ENCODE data around the gene RAB15. TPM values are rescaled to one million over a fixed set of nuclear protein-coding genes. Genes with fewer than 3 reads are reported as not detected.

RAB15 gene
- 1 to 10 TPM; 4.8 to 5.3 TPM for total RNA-seq

DNA sequence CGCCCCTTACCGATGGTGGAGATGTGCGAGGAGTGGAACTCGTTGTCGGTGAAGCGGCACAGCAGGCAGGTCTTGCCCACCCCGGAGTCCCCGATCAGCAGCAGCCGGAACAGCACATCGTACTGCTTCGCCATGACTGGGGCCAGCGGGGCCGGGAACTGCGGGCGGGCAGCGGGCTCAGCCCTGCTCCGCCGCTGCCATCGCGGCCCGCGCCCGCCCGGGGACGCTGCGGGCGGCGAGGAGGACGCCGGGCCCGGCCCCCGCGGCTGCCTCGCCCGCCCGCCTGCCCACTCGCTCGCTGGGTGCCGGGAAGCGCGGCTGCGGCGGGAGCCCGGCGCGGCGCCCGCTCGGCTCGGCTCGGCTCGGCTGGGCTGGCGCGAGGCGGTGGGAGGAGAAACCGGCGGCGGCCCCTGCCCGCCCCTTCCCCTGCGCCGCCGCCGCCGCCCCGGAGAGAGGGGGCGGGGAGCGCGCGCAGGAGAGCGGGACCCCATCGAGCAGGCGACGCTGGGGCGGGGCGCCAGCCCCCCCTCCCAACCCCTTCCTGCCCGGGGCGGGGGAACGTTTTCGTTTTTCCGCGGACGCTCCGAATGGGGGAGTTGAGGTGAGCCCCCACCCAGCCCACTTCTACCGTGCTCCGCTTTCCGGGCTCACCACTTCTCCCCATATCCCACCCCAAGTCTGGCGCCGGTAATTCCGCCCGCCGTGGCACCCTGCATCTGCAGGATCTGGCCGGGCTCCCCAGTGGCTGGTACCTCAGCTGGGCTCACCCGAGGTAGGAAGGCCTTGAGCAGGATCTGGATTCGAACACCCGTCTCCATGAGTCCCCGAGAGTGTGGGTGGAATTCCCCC is at the start of gene RAB15:
Gene RAB15 (minus strand): TSS at position 394 of the 849 bp plus-strand sequence. CDS start 260 bp downstream, at position 134.
- Mint-ChIP-seq H3K4me3 (peak within 1 kb of the TSS; percentile 79), H3K27me3 (no peaks in the 10 kb centered on the region), H3K9me3 (no peaks in the 10 kb centered on the region), H3K4me1 (ENCODE audit: low read depth) (peaks cover 5% of the 10 kb centered on the region), H3K36me3 (no peaks in the 10 kb centered on the region), H3K27ac (no peak within 1 kb of the TSS)
- DNase-seq, result peak; percentile 48
- ChIA-PET CTCF (interaction anchor here (2.3 kb wide), 1 partner anchor 12 kb away, joined by 6 read pairs; no protein-coding TSS in a partner anchor), POLR2A (no interaction called here)
- intact Hi-C loops (cut with micrococcal nuclease), result no loop called here

DNA sequence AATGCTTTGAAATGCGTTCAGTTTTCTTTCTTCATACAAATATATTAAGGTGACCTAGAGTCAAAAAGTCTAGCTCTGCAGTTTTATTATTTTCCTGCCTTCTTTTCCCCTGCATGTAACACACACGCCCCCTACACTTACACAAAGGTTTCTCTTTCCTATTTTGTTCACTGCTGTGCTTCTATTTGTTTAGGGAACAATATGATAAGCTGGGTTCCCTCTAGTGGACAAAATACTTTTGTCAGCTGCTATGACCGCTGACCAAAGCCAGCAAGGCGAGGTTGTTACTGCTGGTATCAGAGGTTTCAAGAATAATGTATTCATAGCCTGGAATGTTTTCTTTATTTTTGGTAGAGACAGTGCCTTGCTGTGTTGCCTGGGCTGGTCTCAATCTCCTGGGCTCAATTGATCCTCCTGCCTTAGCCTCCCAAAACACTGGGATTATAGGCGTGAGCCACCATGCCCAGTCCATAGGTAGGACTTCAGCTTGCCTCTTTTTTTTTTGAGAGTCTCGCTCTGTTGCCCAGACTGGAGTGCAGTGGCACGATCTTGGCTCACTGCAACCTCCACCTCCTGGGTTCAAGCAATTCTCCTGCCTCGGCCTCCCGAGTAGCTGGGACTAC is 47.9 kb upstream of the RAB15 start:
- DNase-seq, result no peak
- H3K9me3 Mint-ChIP-seq, result no peaks in the 10 kb centered on the region
- POLR2A ChIA-PET, result no interaction called here
- H3K4me3 Mint-ChIP-seq, result no peak overlapping the region
- CTCF ChIA-PET, result interaction anchor here (0.6 to 2.5 kb wide), 12 partner anchors 12 to 350 kb away, joined by 3 to 30 read pairs (median 4); partner anchors contain the start of gene FNTB
- peaks cover 14% of the 10 kb centered on the region for H3K36me3 Mint-ChIP-seq
- no peaks in the 10 kb centered on the region for H3K4me1 Mint-ChIP-seq (ENCODE audit: low read depth)
- H3K27ac Mint-ChIP-seq, result no peak overlapping the region
- intact Hi-C loops (cut with micrococcal nuclease), result loop anchor here (1.0 kb wide), 1 partner anchor 34 kb away; the partner anchor contains the start of gene FNTB
- H3K27me3 Mint-ChIP-seq, result no peaks in the 10 kb centered on the region

DNA sequence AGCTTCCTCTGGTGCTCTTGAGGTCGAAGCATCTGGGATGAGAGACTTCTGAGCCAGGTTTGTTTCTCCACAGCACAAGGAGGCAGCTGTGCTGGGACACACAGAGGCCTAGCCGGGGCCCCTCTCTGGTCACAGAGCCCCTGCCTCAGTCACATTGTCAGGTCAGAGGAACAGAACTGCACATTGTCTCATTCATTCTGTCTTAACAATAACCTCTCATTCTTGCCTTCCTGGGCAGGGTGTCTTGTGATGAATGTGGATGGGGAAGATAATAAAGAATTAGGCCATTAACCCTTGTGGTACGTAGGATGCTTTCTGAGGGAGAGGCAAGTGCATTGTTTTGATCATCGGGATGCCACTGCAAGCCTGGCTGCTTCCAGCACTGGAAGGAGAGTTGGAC is 44.3 kb upstream of the RAB15 start:
- Mint-ChIP-seq H3K36me3 (peaks cover 20% of the 10 kb centered on the region), H3K9me3 (no peaks in the 10 kb centered on the region), H3K4me1 (ENCODE audit: low read depth) (no peaks in the 10 kb centered on the region), H3K4me3 (no peak overlapping the region), H3K27ac (no peak overlapping the region), H3K27me3 (no peaks in the 10 kb centered on the region)
- no peak for DNase-seq
- intact Hi-C loops (cut with micrococcal nuclease), result no loop called here
- ChIA-PET CTCF (no interaction called here), POLR2A (no interaction called here)

DNA sequence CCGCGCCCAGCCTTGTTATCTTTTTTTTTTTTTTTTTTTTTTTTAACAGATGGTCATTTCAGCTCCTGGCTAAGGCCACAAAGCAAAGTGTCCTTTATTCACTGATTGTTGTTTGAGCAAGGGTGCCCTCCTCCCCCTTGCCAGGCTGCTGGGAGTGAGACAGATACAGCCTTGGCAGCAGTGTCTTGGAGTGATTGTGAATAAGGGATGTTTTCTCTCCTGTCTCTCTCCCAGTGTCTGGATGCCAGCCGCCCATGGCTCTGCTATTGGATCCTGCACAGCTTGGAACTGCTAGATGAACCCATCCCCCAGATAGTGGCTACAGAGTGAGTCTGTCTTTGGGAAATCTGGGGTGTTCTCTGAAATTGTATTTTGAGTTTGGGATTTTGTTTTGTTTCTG is 43.3 kb upstream of the RAB15 start:
- intact Hi-C loops (cut with micrococcal nuclease), result no loop called here
- Mint-ChIP-seq H3K9me3 (no peaks in the 10 kb centered on the region), H3K4me3 (no peak overlapping the region), H3K27ac (no peak overlapping the region), H3K36me3 (peaks cover 20% of the 10 kb centered on the region), H3K27me3 (no peaks in the 10 kb centered on the region), H3K4me1 (ENCODE audit: low read depth) (no peaks in the 10 kb centered on the region)
- DNase-seq, result no peak
- ChIA-PET POLR2A (no interaction called here), CTCF (interaction anchor here (0.9 kb wide), 1 partner anchor 29 kb away, joined by 3 read pairs; the partner anchor contains the start of gene FNTB)

DNA sequence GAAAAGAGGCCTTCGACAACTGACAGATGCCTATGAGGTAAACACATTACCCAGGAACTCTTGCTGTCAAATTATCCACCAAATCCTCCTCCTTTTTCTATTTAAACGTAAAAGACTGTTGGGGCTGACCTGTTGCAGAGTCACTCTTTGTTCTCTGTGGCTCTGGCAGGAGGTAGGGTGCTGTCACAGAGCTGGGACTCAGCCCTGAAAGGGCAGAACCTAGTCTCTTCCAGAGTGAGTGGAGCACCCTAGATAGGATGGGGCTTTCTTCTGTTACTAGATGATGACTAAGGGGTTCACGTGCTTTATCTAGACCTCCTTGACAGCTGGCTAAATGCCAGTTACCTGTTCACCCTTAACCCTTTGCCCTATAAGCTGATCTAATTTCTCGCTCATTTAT is 40.2 kb upstream of the RAB15 start:
- DNase-seq, result no peak
- intact Hi-C loops (cut with micrococcal nuclease), result no loop called here
- peaks cover 20% of the 10 kb centered on the region for H3K36me3 Mint-ChIP-seq
- POLR2A ChIA-PET, result no interaction called here
- H3K27ac Mint-ChIP-seq, result no peak overlapping the region
- no peaks in the 10 kb centered on the region for H3K27me3 Mint-ChIP-seq
- no peak overlapping the region for H3K4me3 Mint-ChIP-seq
- CTCF ChIA-PET, result interaction anchor here (0.6 kb wide), 1 partner anchor 27 kb away, joined by 3 read pairs; no protein-coding TSS in a partner anchor
- H3K4me1 Mint-ChIP-seq (ENCODE audit: low read depth), result no peaks in the 10 kb centered on the region
- H3K9me3 Mint-ChIP-seq, result no peaks in the 10 kb centered on the region

DNA sequence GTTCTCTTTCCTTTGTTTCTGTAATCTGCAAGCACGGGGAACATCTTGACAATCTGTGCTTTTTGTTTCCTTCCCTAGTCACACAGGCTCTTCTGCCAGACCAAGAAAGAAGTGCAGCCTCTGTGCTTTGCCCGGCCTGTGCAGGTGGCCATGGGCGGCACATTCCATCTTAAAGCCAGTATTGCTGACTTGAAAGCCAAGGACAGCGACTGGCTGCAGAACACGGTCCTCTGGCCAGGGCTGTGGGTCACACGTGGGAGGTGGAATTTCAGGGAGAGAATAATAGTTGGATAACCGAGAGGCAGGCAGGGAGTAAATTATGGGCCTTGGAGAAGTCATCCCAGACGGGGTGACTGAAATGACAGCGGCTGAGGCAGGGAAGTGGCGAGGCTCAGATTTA is 39.4 kb upstream of the RAB15 start:
- H3K4me1 Mint-ChIP-seq (ENCODE audit: low read depth), result no peaks in the 10 kb centered on the region
- no peak overlapping the region for H3K4me3 Mint-ChIP-seq
- no peak for DNase-seq
- intact Hi-C loops (cut with micrococcal nuclease), result no loop called here
- ChIA-PET POLR2A (no interaction called here), CTCF (no interaction called here)
- H3K27ac Mint-ChIP-seq, result no peak overlapping the region
- H3K9me3 Mint-ChIP-seq, result no peaks in the 10 kb centered on the region
- no peaks in the 10 kb centered on the region for H3K27me3 Mint-ChIP-seq
- peaks cover 15% of the 10 kb centered on the region for H3K36me3 Mint-ChIP-seq

DNA sequence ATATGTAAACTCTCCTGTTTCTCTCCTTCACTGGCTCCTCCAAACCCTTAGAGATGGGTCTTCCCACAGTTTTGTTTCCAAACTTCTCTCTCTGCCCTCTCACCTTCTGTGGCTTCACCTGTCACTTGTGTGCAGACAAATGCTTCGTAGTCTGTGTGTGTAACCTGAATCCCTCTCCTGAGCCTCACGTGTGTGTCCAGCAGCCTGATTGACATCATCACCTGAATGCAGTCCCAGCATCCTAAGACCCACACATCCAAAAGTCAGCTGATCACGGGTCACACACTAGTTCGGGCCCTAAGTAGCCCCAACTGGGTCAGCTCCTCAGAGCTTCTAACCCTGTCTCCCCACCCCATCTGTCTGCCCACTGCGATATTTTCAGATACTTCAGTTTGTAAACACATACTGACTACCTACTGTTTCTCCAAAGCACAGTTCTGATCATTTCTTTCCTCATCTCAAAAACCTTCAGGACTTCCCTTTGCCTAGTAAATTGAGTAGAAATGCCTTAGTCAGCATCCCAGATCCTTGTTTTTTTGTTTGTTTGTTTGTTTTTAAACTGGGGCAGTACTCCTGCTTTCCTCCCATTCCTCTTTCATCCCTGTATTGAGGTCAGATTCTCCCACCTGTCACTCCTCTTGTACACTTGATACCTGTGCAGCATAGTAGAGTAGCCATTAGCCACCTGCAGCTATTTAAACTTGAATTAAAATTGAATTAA is 38.2 kb upstream of the RAB15 start:
- DNase-seq, result no peak
- ChIA-PET POLR2A (no interaction called here), CTCF (no interaction called here)
- H3K27me3 Mint-ChIP-seq, result no peaks in the 10 kb centered on the region
- no peaks in the 10 kb centered on the region for H3K9me3 Mint-ChIP-seq
- H3K4me3 Mint-ChIP-seq, result no peak overlapping the region
- peaks cover 3% of the 10 kb centered on the region for H3K4me1 Mint-ChIP-seq (ENCODE audit: low read depth)
- peaks cover 9% of the 10 kb centered on the region for H3K36me3 Mint-ChIP-seq
- no peak overlapping the region for H3K27ac Mint-ChIP-seq
- intact Hi-C loops (cut with micrococcal nuclease), result no loop called here

DNA sequence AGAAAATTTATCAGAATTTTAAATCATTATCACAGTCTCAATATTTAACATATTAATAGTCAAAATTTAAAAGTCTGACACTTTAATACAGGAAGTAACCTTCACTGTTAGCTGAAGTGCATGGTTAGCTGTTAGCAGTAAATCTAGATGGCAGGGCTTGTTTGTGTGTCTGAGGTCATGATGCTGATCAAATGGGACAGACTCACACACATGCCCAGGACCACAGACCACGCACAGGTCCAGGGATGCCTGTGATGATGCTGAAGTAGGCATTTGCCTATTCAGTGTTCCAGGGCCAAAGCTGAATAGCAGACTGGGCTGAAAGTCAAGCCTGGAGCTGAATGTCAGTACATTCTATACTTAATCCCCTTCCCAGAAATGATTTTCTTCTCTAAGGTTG is 35.1 kb upstream of the RAB15 start:
- intact Hi-C loops (cut with micrococcal nuclease), result no loop called here
- Mint-ChIP-seq H3K36me3 (peaks cover 5% of the 10 kb centered on the region), H3K27ac (no peak overlapping the region), H3K9me3 (no peaks in the 10 kb centered on the region), H3K4me1 (ENCODE audit: low read depth) (peaks cover 22% of the 10 kb centered on the region), H3K27me3 (no peaks in the 10 kb centered on the region), H3K4me3 (no peak overlapping the region)
- ChIA-PET CTCF (interaction anchor here (1.1 to 3.2 kb wide), 2 partner anchors 13 kb away, joined by 3 to 16 read pairs; no protein-coding TSS in a partner anchor), POLR2A (no interaction called here)
- DNase-seq, result no peak

DNA sequence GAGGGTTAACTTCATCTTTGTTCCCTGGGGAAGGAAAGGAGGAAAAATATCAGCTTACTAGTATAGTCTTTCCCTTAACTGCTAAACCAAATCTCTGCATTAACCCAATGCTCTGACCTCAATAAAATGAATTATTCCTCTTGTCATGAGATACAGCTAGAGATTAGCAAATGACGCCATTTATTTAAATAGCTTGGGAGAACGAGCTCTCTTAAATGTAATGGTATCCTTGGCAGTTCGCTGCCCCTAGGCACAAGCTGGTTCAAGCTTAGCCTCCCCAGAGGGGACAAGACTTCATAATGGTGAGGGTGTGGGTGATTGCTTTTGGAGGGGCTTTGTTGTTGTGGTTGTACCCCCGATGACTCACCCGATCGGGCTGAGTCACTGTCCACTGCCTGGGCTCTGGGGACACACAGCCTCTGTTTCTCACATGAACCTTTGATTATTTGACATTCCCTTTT is 34.2 kb upstream of the RAB15 start:
- Mint-ChIP-seq H3K36me3 (peaks cover 3% of the 10 kb centered on the region), H3K27ac (no peak overlapping the region), H3K4me1 (ENCODE audit: low read depth) (peaks cover 29% of the 10 kb centered on the region), H3K9me3 (no peaks in the 10 kb centered on the region), H3K27me3 (no peaks in the 10 kb centered on the region), H3K4me3 (no peak overlapping the region)
- POLR2A ChIA-PET, result no interaction called here
- DNase-seq, result no peak
- CTCF ChIA-PET, result interaction anchor here (3.2 kb wide), 1 partner anchor 14 kb away, joined by 16 read pairs; no protein-coding TSS in a partner anchor
- intact Hi-C loops (cut with micrococcal nuclease), result no loop called here

DNA sequence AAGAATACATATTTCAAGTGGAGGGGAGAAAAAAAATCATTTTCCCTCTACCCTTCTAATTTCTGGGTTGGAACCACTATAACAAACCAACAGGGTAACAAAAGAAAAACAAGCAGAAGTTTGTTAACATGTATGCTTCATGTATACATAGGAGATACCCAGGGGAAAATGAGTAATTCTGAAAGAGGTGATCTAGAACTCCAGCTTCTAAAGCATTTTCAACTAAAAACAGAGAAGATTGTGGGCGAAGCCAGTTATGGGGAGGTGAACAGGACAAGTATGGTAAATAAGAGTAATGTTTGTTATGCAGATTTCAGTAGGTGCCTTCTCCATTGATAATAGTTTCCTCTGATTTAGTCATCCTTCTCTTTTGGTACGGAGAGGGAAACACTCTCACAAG is 31.3 kb upstream of the RAB15 start:
- H3K4me3 Mint-ChIP-seq, result no peak overlapping the region
- POLR2A ChIA-PET, result interaction anchor here (3.1 kb wide), 1 partner anchor 17 kb away, joined by 17 read pairs; the partner anchor contains the start of gene FNTB
- H3K4me1 Mint-ChIP-seq (ENCODE audit: low read depth), result peaks cover 46% of the 10 kb centered on the region
- intact Hi-C loops (cut with micrococcal nuclease), result loop anchor here (2.0 kb wide), 1 partner anchor 17 kb away; the partner anchor contains the start of gene FNTB
- peaks cover 3% of the 10 kb centered on the region for H3K36me3 Mint-ChIP-seq
- DNase-seq, result no peak
- no peaks in the 10 kb centered on the region for H3K9me3 Mint-ChIP-seq
- CTCF ChIA-PET, result interaction anchor here (0.7 to 0.9 kb wide), 2 partner anchors 9 to 367 kb away, joined by 3 read pairs; no protein-coding TSS in a partner anchor
- no peak overlapping the region for H3K27ac Mint-ChIP-seq
- no peaks in the 10 kb centered on the region for H3K27me3 Mint-ChIP-seq

DNA sequence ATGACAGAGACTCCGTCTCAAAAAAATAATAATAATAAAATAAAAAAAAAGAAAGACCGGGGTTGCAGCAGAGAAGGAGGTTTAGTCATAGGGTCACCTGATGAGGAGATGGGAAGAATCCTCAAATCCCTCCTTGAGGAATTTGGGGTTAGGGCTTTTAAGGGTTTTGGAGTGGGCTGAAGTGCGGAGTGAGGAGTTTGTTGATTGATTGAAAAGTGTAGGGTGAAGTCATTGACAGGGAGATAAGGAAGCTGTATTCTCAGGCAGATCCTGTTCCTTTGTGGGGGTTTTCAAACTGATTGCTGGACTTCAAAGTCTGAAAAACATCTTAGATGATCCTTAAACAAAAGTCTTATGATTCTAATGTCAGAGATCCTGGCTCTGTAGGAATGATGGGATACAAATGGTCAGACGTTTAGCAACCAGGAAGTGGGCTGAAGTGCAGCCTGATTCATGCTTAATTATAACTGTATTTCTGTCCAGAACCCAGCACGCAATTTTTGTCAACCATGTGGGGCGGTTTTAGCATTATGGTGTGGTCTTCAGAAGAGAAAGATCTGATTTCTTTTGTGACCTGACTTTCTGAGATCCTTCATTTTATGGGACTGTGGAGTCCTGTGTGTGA is 30.6 kb upstream of the RAB15 start:
- peak overlapping the region; percentile 42 for H3K27ac Mint-ChIP-seq
- ChIA-PET POLR2A (interaction anchor here (3.1 kb wide), 1 partner anchor 16 kb away, joined by 17 read pairs; the partner anchor contains the start of gene FNTB), CTCF (interaction anchor here (3.8 kb wide), 1 partner anchor 16 kb away, joined by 16 read pairs; the partner anchor contains the start of gene FNTB)
- no peak overlapping the region for H3K4me3 Mint-ChIP-seq
- H3K36me3 Mint-ChIP-seq, result peaks cover 3% of the 10 kb centered on the region
- H3K27me3 Mint-ChIP-seq, result no peaks in the 10 kb centered on the region
- no peak for DNase-seq
- H3K4me1 Mint-ChIP-seq (ENCODE audit: low read depth), result peaks cover 53% of the 10 kb centered on the region
- H3K9me3 Mint-ChIP-seq, result no peaks in the 10 kb centered on the region
- intact Hi-C loops (cut with micrococcal nuclease), result loop anchor here (2.0 kb wide), 1 partner anchor 16 kb away; the partner anchor contains the start of gene FNTB

All from activated CD4-positive, alpha-beta memory T cell treated with anti-CD3 and anti-CD28 coated beads for 36 hours (primary cell).